Measurements from ENCODE around the gene RPL23. TPM values are rescaled to one million over a fixed set of nuclear protein-coding genes. Genes with fewer than 3 reads are reported as not detected.

Gene RPL23
- total RNA-seq, 2 donors from 2014 or later = 1,194 to 1,262 TPM

GRCh38 chr17:38885728-38886642, 32.5 kb upstream of the RPL23 start:
- WGBS, 2 experiments (ENCODE audit: insufficient coverage in 1 of 2, insufficient read length in 1 of 2) = 49 to 65% methylated on average over 3 to 11 of the region's 11 CpGs
- TF ChIP-seq CTCF (conservative IDR thresholded peaks at IDR 0.05) = no peak
- Mint-ChIP-seq H3K27ac (peak overlapping the region; percentile 37), H3K36me3 (ENCODE audit: low read depth) (peaks cover 56% of the 10 kb centered on the region), H3K4me1 (peaks cover 42% of the 10 kb centered on the region), H3K27me3 (ENCODE audit: insufficient read depth) (no peaks in the 10 kb centered on the region), H3K4me3 (no peak overlapping the region), H3K9me3 (no peaks in the 10 kb centered on the region)
- Histone ChIP-seq H3K4me1 (ENCODE audit: control insufficient read depth, insufficient read depth, low read length) (peaks cover 13% of the 10 kb centered on the region), H3K27me3 (ENCODE audit: control insufficient read depth, insufficient read depth, low read length, poor library complexity, severe bottlenecking) (no peaks in the 10 kb centered on the region), H3K27ac (ENCODE audit: low read depth, low read length) (peak overlapping the region; percentile 56), H3K9me3 (ENCODE audit: control insufficient read depth, low read length) (no peaks in the 10 kb centered on the region), H3K36me3 (ENCODE audit: control insufficient read depth, insufficient read depth, low read length) (peaks cover 87% of the 10 kb centered on the region), H3K9ac (ENCODE audit: extremely low read depth, low read length, poor library complexity, severe bottlenecking) (no peak overlapping the region), H3K4me3 (ENCODE audit: low read length) (no peak overlapping the region)
- peak; percentile 75 for DNase-seq

- no peaks in the 10 kb centered on the region for H3K9me3 Mint-ChIP-seq
- peaks cover 49% of the 10 kb centered on the region for H3K4me1 Mint-ChIP-seq
These were observed 31.7 kb upstream of the RPL23 start for GRCh38 chr17:38885044-38885727.

More at GRCh38 chr17:38885044-38885727, 31.7 kb upstream of the RPL23 start:
- no peak overlapping the region for H3K4me3 ChIP-seq (ENCODE audit: low read length)
- H3K36me3 ChIP-seq (ENCODE audit: control insufficient read depth, insufficient read depth, low read length) = peaks cover 87% of the 10 kb centered on the region
- peak overlapping the region; percentile 56 for H3K27ac ChIP-seq (ENCODE audit: low read depth, low read length)
- H3K36me3 Mint-ChIP-seq (ENCODE audit: low read depth) = peaks cover 54% of the 10 kb centered on the region
- H3K4me3 Mint-ChIP-seq = no peak overlapping the region
- no peaks in the 10 kb centered on the region for H3K27me3 Mint-ChIP-seq (ENCODE audit: insufficient read depth)
- H3K4me1 ChIP-seq (ENCODE audit: control insufficient read depth, insufficient read depth, low read length) = peaks cover 19% of the 10 kb centered on the region
- H3K27me3 ChIP-seq (ENCODE audit: control insufficient read depth, insufficient read depth, low read length, poor library complexity, severe bottlenecking) = no peaks in the 10 kb centered on the region
- H3K9ac ChIP-seq (ENCODE audit: extremely low read depth, low read length, poor library complexity, severe bottlenecking) = no peak overlapping the region
- peak; percentile 60 for DNase-seq
- H3K27ac Mint-ChIP-seq = peak overlapping the region; percentile 37
- 50 to 88% methylated on average over 1 to 9 of the region's 9 CpGs for WGBS, 2 experiments (ENCODE audit: insufficient coverage in 1 of 2, insufficient read length in 1 of 2)
- no peaks in the 10 kb centered on the region for H3K9me3 ChIP-seq (ENCODE audit: control insufficient read depth, low read length)
- no peak for TF ChIP-seq CTCF (conservative IDR thresholded peaks at IDR 0.05)

Data from endodermal cell (in vitro differentiated cells).